HepG2 (cell line): ENCODE data around the gene KCND1. TPM values are rescaled to one million over a fixed set of nuclear protein-coding genes. Genes with fewer than 3 reads are reported as not detected.

Source experiments
- ATAC-seq: fragments of 200-7000 bp; cut with Tn5 transposase; 3 replicates; pipeline ENCODE4 v1.9.1; 2020; ENCODE audit warnings: mild to moderate bottlenecking, moderate library complexity
- BruUV-seq: library from RNA; stranded (reverse); fragments of 400-500 nt; replicated peaks from 2 replicates; lab custom pipeline; 2021; lab: Mats Ljungman, UMichigan
- CTCF ChIA-PET: fragments of 300-600 bp; formaldehyde crosslinking; extraction: SDS; loops from one replicate; lab custom pipeline; 2021; ENCODE audit warnings: low total read pairs, inconsistent platforms, low intra/inter-chr PET ratio; lab: Yijun Ruan, JAX
- POLR2A ChIA-PET: fragments of 350-600 bp; sonication (Branson Sonifier 250); formaldehyde crosslinking; loops from one replicate; lab custom pipeline; 2020; ENCODE audit warnings: antibody characterized with exemption, inconsistent platforms; lab: Yijun Ruan, JAX
- DNase-seq: peaks from one replicate; pipeline ENCODE4 v3.0.0-alpha.2; 2015; ENCODE audit warnings: low spot score
- FAIRE-seq: peaks from 3 replicates; lab custom pipeline; 2011; peaks lifted over from hg19 to GRCh38; lab: Jason Lieb, UNC
- H2AFZ ChIP-seq: one replicate; pipeline ENCODE4 v1.6.1; 2011; ENCODE audit warnings: low read length, inconsistent platforms
- H3K27ac ChIP-seq: fragments of 300-600 bp; 3 replicates; pipeline ENCODE4 v1.8.0; 2011; ENCODE audit warnings: mixed run types, mild to moderate bottlenecking, mixed read lengths, low read length, inconsistent platforms; ENCODE audit not compliant: insufficient read depth; ENCODE audit errors: extremely low read length
- H3K27me3 ChIP-seq, 2 experiments: fragments of 200-600 bp in 1 of 2; 2 replicates in 1 of 2; 3 replicates in 1 of 2; pipeline versions ENCODE4 v1.6.0 to v1.8.0; 2011; ENCODE audit warnings: low read length in 2 of 2, mild to moderate bottlenecking in 2 of 2, moderate library complexity in 2 of 2, inconsistent platforms in 1 of 2; ENCODE audit not compliant: insufficient read depth in 2 of 2, control insufficient read depth in 1 of 2
- H3K36me3 ChIP-seq, 2 experiments: fragments of 200-600 bp in 1 of 2; replicated peaks in 1 of 2; 2 replicates in 1 of 2; 3 replicates in 1 of 2; pipeline versions ENCODE4 v1.5.1 to v1.8.0; 2011; ENCODE audit warnings: low read length in 2 of 2, inconsistent platforms in 1 of 2; ENCODE audit not compliant: insufficient read depth in 2 of 2, control insufficient read depth in 1 of 2
- H3K4me1 ChIP-seq: 2 replicates; pipeline ENCODE4 v1.5.1; 2012; ENCODE audit warnings: low read length, inconsistent platforms; ENCODE audit not compliant: insufficient read depth
- H3K4me2 ChIP-seq: 2 replicates; pipeline ENCODE4 v1.6.0; 2011; ENCODE audit warnings: low read depth, low read length, inconsistent platforms
- H3K4me3 ChIP-seq, 3 experiments: fragments of 200-600 bp in 1 of 3; sonication (generic), shearing (Covaris generic) in 1 of 3; replicated peaks in 1 of 3; 2 replicates each; pipeline ENCODE4 v1.5.1; 2011 to 2016; ENCODE audit warnings: low read length in 3 of 3, inconsistent platforms in 2 of 3, low read depth in 2 of 3, mild to moderate bottlenecking in 2 of 3, control low read depth in 1 of 3, mixed read lengths in 1 of 3; ENCODE audit not compliant: insufficient read depth in 1 of 3
- H3K79me2 ChIP-seq: one replicate; pipeline ENCODE4 v1.6.1; 2011; ENCODE audit warnings: low read length, inconsistent platforms; ENCODE audit not compliant: insufficient read depth
- H3K9ac ChIP-seq: 2 replicates; pipeline ENCODE4 v1.6.0; 2011; ENCODE audit warnings: mild to moderate bottlenecking, low read depth, low read length, inconsistent platforms; ENCODE audit not compliant: insufficient read depth
- H3K9me3 ChIP-seq: 2 replicates; pipeline ENCODE4 v1.5.1; 2012; ENCODE audit warnings: mild to moderate bottlenecking, low read length
- H4K20me1 ChIP-seq: 2 replicates; pipeline ENCODE4 v1.6.0; 2011; ENCODE audit warnings: inconsistent platforms, mild to moderate bottlenecking, low read length, moderate library complexity; ENCODE audit not compliant: insufficient read depth
- ATF7 ChIP-seq, 2 experiments: fragments of 450-650 bp in 1 of 2; sonication (generic) in 1 of 2; formaldehyde crosslinking in 1 of 2; IDR thresholded peaks; 2 replicates each; pipeline versions ENCODE4 v1.4.0 to v1.6.1; 2016 to 2020; ENCODE audit warnings: antibody characterized with exemption in 1 of 2, mild to moderate bottlenecking in 1 of 2, missing genetic modification reagents in 1 of 2
- ATF7-NPFF ChIP-seq: sonication (generic); formaldehyde crosslinking; IDR thresholded peaks from 2 replicates; pipeline ENCODE4 v1.8.1; 2023; ENCODE audit warnings: mild to moderate bottlenecking, low read depth, missing genetic modification reagents, moderate library complexity
- ATM ChIP-seq: fragments of 450-650 bp; IDR thresholded peaks from 2 replicates; pipeline ENCODE4 v1.7.1; 2017; ENCODE audit warnings: mild to moderate bottlenecking, borderline replicate concordance
- BCL6 ChIP-seq: IDR thresholded peaks from 2 replicates; pipeline ENCODE4 v1.6.1; 2016; ENCODE audit warnings: missing genetic modification reagents, missing compliant biosample characterization
- CHCHD3 ChIP-seq: sonication (generic); formaldehyde crosslinking; IDR thresholded peaks from 2 replicates; pipeline ENCODE4 v1.8.0; 2022; ENCODE audit warnings: mild to moderate bottlenecking, missing genetic modification reagents, moderate library complexity
- HOXA5 ChIP-seq: sonication (generic); formaldehyde crosslinking; IDR thresholded peaks from 2 replicates; pipeline ENCODE4 v1.4.0; 2020; ENCODE audit warnings: missing genetic modification reagents
- MEIS1 ChIP-seq: sonication (generic); formaldehyde crosslinking; IDR thresholded peaks from 2 replicates; pipeline ENCODE4 v1.9.0; 2021; ENCODE audit warnings: mild to moderate bottlenecking, missing genetic modification reagents, moderate library complexity, borderline replicate concordance
- MXI1 ChIP-seq: IDR thresholded peaks from 3 replicates; pipeline ENCODE4 v1.6.1; 2012; ENCODE audit warnings: low read depth, low read length, inconsistent platforms, borderline replicate concordance
- PHF8 ChIP-seq: sonication (generic); formaldehyde crosslinking; IDR thresholded peaks from 2 replicates; pipeline ENCODE4 v1.5.0; 2020; ENCODE audit warnings: missing genetic modification reagents
- PLRG1 ChIP-seq: fragments of 450-650 bp; conservative IDR thresholded peaks from 2 replicates; pipeline ENCODE4 v1.6.1; 2016
- POGK ChIP-seq: sonication (generic); formaldehyde crosslinking; conservative IDR thresholded peaks from 2 replicates; pipeline ENCODE4 v1.8.0; 2022; ENCODE audit warnings: mild to moderate bottlenecking, moderate library complexity, missing genetic modification reagents
- REL ChIP-seq: sonication (generic); formaldehyde crosslinking; conservative IDR thresholded peaks from 2 replicates; pipeline ENCODE4 v1.8.0; 2022; ENCODE audit warnings: mild to moderate bottlenecking, missing genetic modification reagents, moderate library complexity
- STAG1 ChIP-seq: sonication (generic); formaldehyde crosslinking; IDR thresholded peaks from 2 replicates; pipeline ENCODE4 v1.4.0; 2020; ENCODE audit warnings: missing genetic modification reagents
- ZBTB3 ChIP-seq: sonication (generic); formaldehyde crosslinking; IDR thresholded peaks from 2 replicates; pipeline ENCODE4 v1.4.0; 2020; ENCODE audit warnings: low read depth, mild to moderate bottlenecking, moderate library complexity, missing genetic modification reagents, borderline replicate concordance
- ZNF484 ChIP-seq: sonication (generic); formaldehyde crosslinking; IDR thresholded peaks from 2 replicates; pipeline ENCODE4 v1.5.1; 2020; ENCODE audit warnings: mild to moderate bottlenecking, low read depth, missing genetic modification reagents, borderline replicate concordance
- ZNF557 ChIP-seq: sonication (generic); formaldehyde crosslinking; IDR thresholded peaks from 2 replicates; pipeline ENCODE4 v1.4.0; 2020; ENCODE audit warnings: missing genetic modification reagents
- ZNF629 ChIP-seq: sonication (generic); formaldehyde crosslinking; conservative IDR thresholded peaks from 2 replicates; pipeline ENCODE4 v1.5.0; 2020; ENCODE audit warnings: missing genetic modification reagents
- ZNF879 ChIP-seq: sonication (generic); formaldehyde crosslinking; IDR thresholded peaks from 2 replicates; pipeline ENCODE4 v1.8.1; 2023; ENCODE audit warnings: missing genetic modification reagents
- WGBS: methylation state at CpG from one replicate; pipeline ENCODE4 v1.1.6; 2017; ENCODE audit warnings: low lambda C conversion rate; 5-methylcytosine and 5-hydroxymethylcytosine counted together
- in situ Hi-C: cut with HindIII; loops from 2 replicates; pipeline ENCODE4 v1.10.0; 2017; ENCODE audit warnings: low pct_unique_long_range_greater_than_20kb; ENCODE audit not compliant: extremely low pct_ligation_motif_present
- intact Hi-C: fragments of 100-400 bp; cut with micrococcal nuclease; formaldehyde crosslinking; loops from one replicate; pipeline ENCODE4 v1.10.0; 2022; ENCODE audit not compliant: unreplicated experiment
- polyA plus RNA-seq, 8 experiments: library from polyadenylated mRNA; depleted of rRNA in 3 of 8; stranded (reverse) in 7 of 8; unstranded in 1 of 8; fragments of >200 nt; fragmentation: Illumina TruSeq in 4 of 8; extraction: Trizol in 4 of 8; gene quantifications; 2 replicates each; pipeline versions ENCODE4 v1.2.1 to v1.2.3, GENCODE V29; 2011 to 2016; ENCODE audit warnings: low read depth in 4 of 8, missing spikeins in 1 of 8, mixed read lengths in 1 of 8; ENCODE audit not compliant: insufficient read depth in 1 of 8
- total RNA-seq, 5 experiments: library from RNA; depleted of rRNA; stranded (reverse); fragments of >200 nt; fragmentation: Illumina TruSeq; extraction: Trizol; gene quantifications; 2 replicates each; pipeline ENCODE4 v1.2.3, GENCODE V29; 2016; ENCODE audit warnings: low read depth in 1 of 5

Gene KCND1
- total and polyA plus RNA-seq, 2 of the 13 experiments (the other 11 are each of a cell fraction or from before 2014, with no cell fraction given), result 0.07 to 0.30 TPM

DNA sequence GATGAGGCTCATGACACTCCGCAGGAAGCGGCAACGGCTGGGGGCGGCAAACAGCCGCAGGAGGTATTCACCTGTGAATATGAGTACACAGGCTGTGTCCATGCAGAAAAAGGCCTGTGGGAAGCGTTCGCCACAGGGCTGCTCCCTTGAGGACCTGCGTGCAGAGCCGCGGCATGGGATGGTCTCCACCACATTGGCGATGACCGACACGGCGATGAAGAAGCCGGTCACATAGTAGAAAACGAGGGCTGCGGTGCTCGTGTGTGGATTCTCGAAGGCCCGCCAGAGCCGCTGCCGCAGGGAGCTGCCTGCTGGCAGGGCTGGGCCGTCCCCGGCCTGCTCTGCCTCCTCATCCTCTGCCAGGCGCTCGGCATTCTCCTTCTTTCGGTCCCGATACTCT lies 2.2 kb downstream of the KCND1 start:
- no TSS peak for BruUV-seq
- in situ Hi-C loops, result no loop called here
- no peaks in the 10 kb centered on the region for H3K9me3 ChIP-seq
- no peak overlapping the region for H3K4me3 ChIP-seq
- H3K4me2 ChIP-seq, result no peak overlapping the region
- ATAC-seq (no peak), DNase-seq (no peak), FAIRE-seq (no peak)
- 81% methylated on average over 6 of the region's 28 CpGs for WGBS
- peaks cover 11% of the 10 kb centered on the region for H3K4me1 ChIP-seq
- ChIA-PET CTCF (no interaction called here), POLR2A (no interaction called here)
- H3K36me3 ChIP-seq, result no peaks in the 10 kb centered on the region
- intact Hi-C loops, result no loop called here
- no peaks in the 10 kb centered on the region for H4K20me1 ChIP-seq
- no peak overlapping the region for H2AFZ ChIP-seq
- no peak overlapping the region for H3K27ac ChIP-seq
- H3K79me2 ChIP-seq, result no peaks in the 10 kb centered on the region
- no peak overlapping the region for H3K9ac ChIP-seq
- TF ChIP-seq PLRG1 (no peak), MEIS1 (CRISPR knock-in tag) (no peak), ATM (no peak), HOXA5 (no peak), REL (CRISPR knock-in tag) (no peak), POGK (no peak), STAG1 (CRISPR knock-in tag) (no peak)
- no peaks in the 10 kb centered on the region for H3K27me3 ChIP-seq

GRCh38 chrX:48968377-48968776 lies 3.3 kb downstream of the KCND1 start:
- WGBS, result no CpG with 5 or more reads among the region's 1 CpG
- H3K27me3 ChIP-seq, result no peaks in the 10 kb centered on the region
- H3K9ac ChIP-seq, result no peak overlapping the region
- intact Hi-C loops, result no loop called here
- H2AFZ ChIP-seq, result no peak overlapping the region
- TF ChIP-seq CHCHD3 (no peak), ZNF484 (CRISPR knock-in tag) (no peak), ATF7-NPFF (CRISPR knock-in tag) (no peak), ZNF557 (CRISPR knock-in tag) (no peak), PHF8 (no peak), MXI1 (no peak), BCL6 (CRISPR knock-in tag) (no peak), ZBTB3 (no peak), POGK (no peak), ZNF879 (no peak), ATF7 (IDR thresholded peaks at IDR 0.05) (peak; percentile 43; the same call in 1 of the 2 replicates), ATF7 (CRISPR knock-in tag; IDR thresholded peaks at IDR 0.05) (no peak), ZNF629 (CRISPR knock-in tag) (peak; percentile 22; the same call in 1 of the 2 replicates)
- ChIA-PET CTCF (no interaction called here), POLR2A (no interaction called here)
- BruUV-seq, result no TSS peak
- no peak for ATAC-seq
- H3K4me2 ChIP-seq, result no peak overlapping the region
- H3K36me3 ChIP-seq, result no peaks in the 10 kb centered on the region
- H3K4me3 ChIP-seq, result no peak overlapping the region
- FAIRE-seq, result no peak
- no peak overlapping the region for H3K27ac ChIP-seq
- H4K20me1 ChIP-seq, result no peaks in the 10 kb centered on the region
- DNase-seq, result no peak
- no peaks in the 10 kb centered on the region for H3K9me3 ChIP-seq
- H3K79me2 ChIP-seq, result no peaks in the 10 kb centered on the region
- in situ Hi-C loops, result no loop called here
- H3K4me1 ChIP-seq, result peaks cover 11% of the 10 kb centered on the region
